ENCODE measurements around the gene RFPL3.
A peak's percentile ranks its signal among the peaks of the same experiment; 100 is the strongest.

The RFPL3 gene

DNA sequence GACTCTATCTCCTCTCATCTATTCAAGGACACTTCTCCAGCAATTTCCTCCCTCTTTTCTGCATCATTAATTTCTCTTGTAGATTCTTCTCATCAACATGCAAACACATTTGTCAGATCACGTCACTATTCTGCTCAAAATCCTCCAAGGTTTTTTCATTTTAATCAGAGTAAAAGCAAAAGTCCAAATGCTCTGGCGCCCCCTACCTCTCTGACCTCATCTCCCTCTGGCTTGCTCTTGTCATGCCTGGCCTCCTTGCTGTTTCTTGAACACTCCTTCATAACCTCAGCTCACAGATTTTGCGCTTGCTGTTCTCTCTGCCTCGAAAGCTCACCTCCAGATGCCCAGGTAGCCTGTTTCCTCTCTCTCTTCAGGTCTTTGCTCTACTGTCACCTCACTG lies 32.0 kb downstream of the RFPL3 start:
- in situ Hi-C loops (cut with HindIII; ENCODE audit: low pct_ligation_motif_present, low pct_unique_long_range_greater_than_20kb, low sequenced_read_pairs) = no loop called here

DNA sequence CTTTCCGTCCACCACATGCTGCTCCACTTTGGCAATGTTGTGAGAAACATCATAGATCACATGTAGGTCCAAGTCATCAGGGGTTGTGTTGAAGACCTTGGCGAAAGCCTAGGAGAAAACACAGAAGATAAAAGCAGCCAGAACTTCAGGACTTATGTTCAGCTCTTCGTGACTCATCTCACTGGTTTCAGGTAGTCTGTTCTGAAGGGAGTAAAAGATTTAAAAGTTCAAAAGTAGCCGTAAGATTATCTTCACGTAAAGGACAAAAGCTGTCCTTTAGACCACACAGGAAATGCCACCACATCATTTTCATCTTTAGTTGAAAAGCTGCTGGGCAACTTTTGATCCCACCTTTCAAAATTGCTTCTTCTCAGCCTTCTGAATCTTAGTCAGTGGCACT lies 37.4 kb downstream of the RFPL3 start:
- in situ Hi-C loops (cut with HindIII; ENCODE audit: low pct_ligation_motif_present, low pct_unique_long_range_greater_than_20kb, low sequenced_read_pairs) = no loop called here

More for the DNA sequence above, 32.0 kb downstream of the RFPL3 start:
- peak; percentile 19 for DNase-seq

DNA sequence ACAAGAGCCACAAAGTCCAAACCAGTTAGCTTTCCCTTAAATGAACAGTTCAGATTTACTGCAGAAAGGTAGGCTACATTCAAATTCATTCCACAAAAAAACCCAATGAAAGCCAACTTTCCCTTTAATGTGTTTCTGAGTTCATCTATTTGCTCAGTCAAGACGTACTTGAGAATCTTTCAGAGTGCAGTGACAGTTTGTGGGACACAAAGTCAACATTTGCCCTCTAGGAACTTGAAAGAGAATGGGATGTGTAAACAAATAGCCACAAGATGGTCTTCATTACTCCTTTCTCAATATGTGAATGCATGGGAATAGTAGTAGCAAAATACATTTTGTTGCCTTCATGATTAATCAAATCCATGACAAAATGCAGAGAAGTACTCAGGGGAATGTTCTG lies 38.6 kb downstream of the RFPL3 start:
- in situ Hi-C loops (cut with HindIII; ENCODE audit: low pct_ligation_motif_present, low pct_unique_long_range_greater_than_20kb, low sequenced_read_pairs) = no loop called here
- no peak for DNase-seq

More for the DNA sequence above, 37.4 kb downstream of the RFPL3 start:
- DNase-seq = no peak

DNA sequence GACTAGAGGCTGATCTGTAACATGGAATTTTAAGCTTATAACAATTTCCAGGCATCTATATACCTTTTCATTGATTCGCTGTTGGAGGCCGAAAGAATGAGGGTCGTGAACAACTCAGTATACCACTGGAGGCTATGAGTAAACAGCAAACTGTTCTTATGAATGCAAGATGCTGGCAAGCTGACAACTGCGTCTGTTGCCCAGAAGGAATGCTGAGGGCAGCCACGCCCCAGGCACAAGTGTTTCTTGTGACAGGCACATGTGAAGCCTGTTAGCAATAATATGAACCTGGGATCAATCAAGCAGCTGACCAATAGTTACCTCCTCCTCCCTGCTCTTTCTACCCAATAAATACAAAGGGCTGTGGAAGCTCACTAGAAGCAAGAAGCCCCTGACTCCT lies 39.1 kb downstream of the RFPL3 start:
- no peak for DNase-seq
- in situ Hi-C loops (cut with HindIII; ENCODE audit: low pct_ligation_motif_present, low pct_unique_long_range_greater_than_20kb, low sequenced_read_pairs) = no loop called here

DNA sequence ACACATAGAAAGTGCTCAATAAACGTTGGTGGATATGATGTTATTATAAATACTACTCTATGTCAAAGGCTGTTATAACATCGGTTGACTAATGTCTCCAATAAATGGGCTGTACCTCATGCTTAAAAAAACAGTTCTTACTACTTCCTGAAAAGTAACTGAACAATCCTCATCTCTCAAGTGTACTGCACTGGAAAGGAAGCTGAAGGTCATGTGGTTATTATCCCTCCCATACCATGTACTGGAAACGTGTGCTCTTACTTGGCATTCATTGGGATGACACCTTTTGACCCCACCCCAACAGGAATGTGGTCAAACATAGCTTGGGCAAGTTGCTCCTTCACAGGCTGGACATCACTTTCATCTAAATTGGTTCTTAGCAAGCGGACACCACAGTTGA lies 43.8 kb downstream of the RFPL3 start:
- in situ Hi-C loops (cut with HindIII; ENCODE audit: low pct_ligation_motif_present, low pct_unique_long_range_greater_than_20kb, low sequenced_read_pairs) = no loop called here
- no peak for DNase-seq

DNA sequence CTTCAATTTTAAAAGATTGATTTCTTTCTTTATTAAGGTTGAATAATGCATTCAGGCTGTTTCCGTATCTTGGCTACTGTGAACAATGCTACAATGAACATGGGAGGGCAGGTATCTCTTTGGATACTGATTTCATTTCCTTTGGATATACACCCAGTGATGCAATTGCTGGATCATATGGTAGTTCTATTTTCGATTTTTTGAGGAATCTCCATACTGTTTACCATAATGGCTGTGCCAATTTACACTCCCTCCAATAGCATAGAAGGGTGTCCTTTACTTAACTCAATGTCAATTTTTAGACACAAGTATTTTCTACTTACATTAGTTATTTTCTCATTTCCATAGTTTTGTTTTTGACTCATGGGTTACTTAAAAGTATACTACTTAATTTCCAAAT lies 46.4 kb downstream of the RFPL3 start:
- in situ Hi-C loops (cut with HindIII; ENCODE audit: low pct_ligation_motif_present, low pct_unique_long_range_greater_than_20kb, low sequenced_read_pairs) = no loop called here
- no peak for DNase-seq

DNA sequence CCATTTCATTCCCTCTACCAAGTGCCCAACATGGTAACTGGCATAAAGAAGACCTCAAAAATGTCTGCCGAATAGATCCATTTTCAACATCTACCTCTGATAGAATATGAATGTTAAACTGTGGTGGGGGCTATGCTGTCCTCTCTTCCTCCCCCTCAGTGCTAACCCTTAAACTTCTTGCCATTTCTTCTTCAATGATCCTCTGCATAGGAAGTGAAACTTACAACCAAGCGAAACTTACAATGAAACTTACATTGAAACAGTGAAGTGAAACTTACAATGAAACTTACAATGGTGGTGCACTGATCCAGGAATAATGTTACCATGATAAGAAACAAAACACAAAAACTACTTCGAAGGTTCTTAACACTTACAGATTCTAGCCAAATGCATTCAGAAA lies 49.6 kb downstream of the RFPL3 start:
- no peak for DNase-seq

DNA sequence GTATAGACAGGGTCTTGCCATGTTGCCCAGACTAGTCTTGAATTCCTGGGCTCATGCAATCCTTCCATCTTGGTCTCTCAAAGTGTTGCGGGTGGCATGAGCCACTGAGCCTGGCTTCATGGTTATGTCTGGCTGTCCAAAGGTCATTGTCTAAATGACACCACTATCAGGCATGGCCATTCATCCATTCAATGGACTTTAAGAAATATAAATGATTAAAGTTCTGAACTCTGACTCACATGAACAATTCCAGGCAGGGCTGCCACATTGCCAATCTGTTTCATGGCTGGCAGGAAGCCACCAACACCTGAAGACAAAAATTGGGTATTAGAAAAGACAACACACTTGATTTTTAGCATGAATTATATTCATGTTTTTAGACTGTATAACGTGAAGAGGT lies 50.3 kb downstream of the RFPL3 start:
- peak; percentile 3 for DNase-seq
- in situ Hi-C loops (cut with HindIII; ENCODE audit: low pct_ligation_motif_present, low pct_unique_long_range_greater_than_20kb, low sequenced_read_pairs) = no loop called here

More for the DNA sequence above, 49.6 kb downstream of the RFPL3 start:
- in situ Hi-C loops (cut with HindIII; ENCODE audit: low pct_ligation_motif_present, low pct_unique_long_range_greater_than_20kb, low sequenced_read_pairs) = no loop called here

DNA sequence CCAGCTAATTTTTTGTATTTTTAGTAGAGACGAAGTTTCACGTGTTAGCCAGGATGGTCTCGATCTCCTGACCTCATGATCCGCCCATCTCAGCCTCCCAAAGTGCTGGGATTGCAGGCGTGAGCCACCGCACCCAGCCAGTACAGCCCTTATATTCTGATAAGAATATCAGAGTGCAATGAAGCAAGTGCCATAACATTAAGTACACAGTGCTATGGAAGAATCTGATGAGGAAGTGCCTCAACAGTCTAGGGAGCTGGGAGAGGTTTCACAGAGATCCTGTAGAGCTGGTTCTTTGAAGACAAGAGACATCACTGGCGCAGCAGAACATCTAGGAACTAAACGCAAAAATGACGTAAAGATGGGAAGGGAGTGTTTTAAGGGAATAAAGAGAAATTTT lies 52.3 kb downstream of the RFPL3 start:
- no peak for DNase-seq
- in situ Hi-C loops (cut with HindIII; ENCODE audit: low pct_ligation_motif_present, low pct_unique_long_range_greater_than_20kb, low sequenced_read_pairs) = no loop called here

DNA sequence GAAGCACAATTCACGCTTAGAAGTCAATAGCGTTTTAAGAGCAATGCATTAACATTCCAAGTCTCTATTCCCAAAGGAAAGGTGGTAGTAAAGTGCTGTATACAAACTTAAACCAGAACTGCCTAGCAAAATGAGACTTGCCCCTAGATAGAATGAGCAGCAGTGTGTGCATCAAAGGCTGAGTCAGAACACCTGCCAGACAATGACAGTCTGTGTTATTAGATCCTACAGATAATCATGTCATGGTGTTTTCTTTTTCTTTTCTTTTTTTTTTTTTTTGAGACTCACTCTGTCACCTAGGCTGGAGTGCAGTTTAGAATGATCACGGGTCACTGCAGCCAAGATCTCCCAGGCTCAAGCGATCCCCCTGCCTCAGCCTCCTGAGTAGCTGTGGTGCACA lies 52.8 kb downstream of the RFPL3 start:
- no peak for DNase-seq
- in situ Hi-C loops (cut with HindIII; ENCODE audit: low pct_ligation_motif_present, low pct_unique_long_range_greater_than_20kb, low sequenced_read_pairs) = no loop called here

Data from ACHN (cell line).